ENCODE data around the gene TMIGD2. TPM values are rescaled to one million over a fixed set of nuclear protein-coding genes. Genes with fewer than 3 reads are reported as not detected.
A peak's percentile ranks its signal among the peaks of the same experiment; 100 is the strongest.

Gene TMIGD2
- total RNA-seq, 6 experiments from 2014 or later, result 0.24 to 0.32 TPM; not detected in 4

- Histone ChIP-seq H3K27me3 (no peaks in the 10 kb centered on the region), H3K4me3 (no peak overlapping the region), H3K27ac (no peak overlapping the region), H3K4me1 (no peaks in the 10 kb centered on the region), H3K36me3 (no peaks in the 10 kb centered on the region), H3K9me3 (no peaks in the 10 kb centered on the region)
- TF ChIP-seq POLR2A (IDR thresholded peaks at IDR 0.05) (no peak), CTCF (IDR thresholded peaks at IDR 0.05) (no peak)
- DNase-seq (no peak), ATAC-seq (no peak)
- intact Hi-C loops (cut with DNase I), result no loop called here
- no CpG with 5 or more reads among the region's 9 CpGs for WGBS (ENCODE audit: insufficient coverage, low coverage, low lambda C conversion rate, missing lambda C conversion rate)
These were observed 21.5 kb upstream of the TMIGD2 start for GRCh38 chr19:4323692-4324091.

GRCh38 chr19:4322942-4323665, 20.9 kb upstream of the TMIGD2 start:
- DNase-seq, result peak in 1 of 3 donors; percentile 38
- H3K36me3 ChIP-seq, result no peaks in the 10 kb centered on the region
- H3K27ac ChIP-seq, result no peak overlapping the region
- ATAC-seq, result peak; percentile 10 to 63 (median 43)
- intact Hi-C loops (cut with DNase I), result no loop called here
- no peaks in the 10 kb centered on the region for H3K9me3 ChIP-seq
- TF ChIP-seq CTCF (IDR thresholded peaks at IDR 0.05), result no peak
- TF ChIP-seq POLR2A (IDR thresholded peaks at IDR 0.05), result no peak
- H3K4me1 ChIP-seq, result no peaks in the 10 kb centered on the region
- no peak overlapping the region for H3K4me3 ChIP-seq
- H3K27me3 ChIP-seq, result no peaks in the 10 kb centered on the region
- 58% methylated on average over 6 of the region's 37 CpGs for WGBS (ENCODE audit: insufficient coverage, low coverage, low lambda C conversion rate, missing lambda C conversion rate)

GRCh38 chr19:4320419-4320818, 18.2 kb upstream of the TMIGD2 start:
- Histone ChIP-seq H3K36me3 (no peaks in the 10 kb centered on the region), H3K27me3 (no peaks in the 10 kb centered on the region), H3K9me3 (no peaks in the 10 kb centered on the region), H3K4me3 (no peak overlapping the region), H3K4me1 (no peaks in the 10 kb centered on the region), H3K27ac (no peak overlapping the region)
- 84% methylated on average over 2 of the region's 2 CpGs for WGBS (ENCODE audit: insufficient coverage, low coverage, low lambda C conversion rate, missing lambda C conversion rate)
- no peak for DNase-seq
- ATAC-seq, result no peak
- no peak for TF ChIP-seq CTCF (IDR thresholded peaks at IDR 0.05)
- no peak for TF ChIP-seq POLR2A (IDR thresholded peaks at IDR 0.05)
- intact Hi-C loops (cut with DNase I), result no loop called here

GRCh38 chr19:4319067-4319718, 17.0 kb upstream of the TMIGD2 start:
- Histone ChIP-seq H3K4me1 (no peaks in the 10 kb centered on the region), H3K36me3 (no peaks in the 10 kb centered on the region), H3K9me3 (no peaks in the 10 kb centered on the region), H3K27me3 (no peaks in the 10 kb centered on the region), H3K4me3 (no peak overlapping the region), H3K27ac (no peak overlapping the region)
- intact Hi-C loops (cut with DNase I), result no loop called here
- DNase-seq (no peak), ATAC-seq (peak in 1 of 4 donors; percentile 22)
- WGBS (ENCODE audit: insufficient coverage, low coverage, low lambda C conversion rate, missing lambda C conversion rate), result 100% methylated on average over 1 of the region's 2 CpGs
- TF ChIP-seq CTCF (IDR thresholded peaks at IDR 0.05), result no peak
- no peak for TF ChIP-seq POLR2A (IDR thresholded peaks at IDR 0.05)

Data from right lobe of liver (tissue), 6 donors.